ENCODE data around the gene NET1.

The NET1 gene

GRCh38 chr10:5445006-5445405, 32.6 kb downstream of the NET1 start:
- DNase-seq, result no peak

- peak; percentile 91 to 92 for DNase-seq
These were observed 34.1 kb downstream of the NET1 start for GRCh38 chr10:5446390-5446926.

- peak; percentile 38 to 60 for DNase-seq
These were observed 34.7 kb downstream of the NET1 start for GRCh38 chr10:5447056-5447455.

GRCh38 chr10:5447611-5448071, 35.3 kb downstream of the NET1 start:
- DNase-seq, result peak; percentile 57 to 69

GRCh38 chr10:5448333-5449001, 36.1 kb downstream of the NET1 start:
- DNase-seq, result no peak

- DNase-seq, result peak in 1 of 2 experiments; percentile 64
These were observed 36.9 kb downstream of the NET1 start for GRCh38 chr10:5449227-5449626.

GRCh38 chr10:5449823-5450222, 37.5 kb downstream of the NET1 start:
- peak; percentile 85 to 86 for DNase-seq

- DNase-seq, result no peak
These were observed 38.4 kb downstream of the NET1 start for GRCh38 chr10:5450605-5451384.

GRCh38 chr10:5453749-5454489, 41.6 kb downstream of the NET1 start:
- DNase-seq, result no peak

GRCh38 chr10:5456563-5456962, 44.2 kb downstream of the NET1 start:
- DNase-seq, result no peak

GRCh38 chr10:5457741-5458140, 45.4 kb downstream of the NET1 start:
- DNase-seq, result no peak

- DNase-seq, result no peak
These were observed 46.1 kb downstream of the NET1 start for GRCh38 chr10:5458425-5458824.

- DNase-seq, result no peak
These were observed 46.8 kb downstream of the NET1 start for GRCh38 chr10:5458949-5459747.

- DNase-seq, result no peak
These were observed 48.3 kb downstream of the NET1 start for GRCh38 chr10:5460468-5461202.

GRCh38 chr10:5461203-5461588, 48.8 kb downstream of the NET1 start:
- no peak for DNase-seq

- DNase-seq, result peak; percentile 84 to 89
These were observed 49.8 kb downstream of the NET1 start for GRCh38 chr10:5461914-5462840.

- no peak for DNase-seq
These were observed 50.5 kb downstream of the NET1 start for GRCh38 chr10:5462841-5463293.

GRCh38 chr10:5464546-5464945, 52.2 kb downstream of the NET1 start:
- no peak for DNase-seq

GRCh38 chr10:5465976-5466450, 53.7 kb downstream of the NET1 start:
- DNase-seq, result no peak

Measured in Kasumi-1 (cell line).